Gastrocnemius medialis (tissue), 4 donors: ENCODE data around the gene PTPN4.

Experiments used
- CTCF ChIP-seq, 5 experiments: fragments of 450-650 bp in 3 of 5; fragments of 200-600 bp in 2 of 5; sonication (generic) in 2 of 5; IDR thresholded peaks in 4 of 5; conservative IDR thresholded peaks in 1 of 5; 1 replicate in 4 of 5; 2 replicates in 1 of 5; pipeline ENCODE4 v1.5.1; 2016 to 2019; ENCODE audit warnings: antibody characterized with exemption in 5 of 5, mild to moderate bottlenecking in 3 of 5, moderate library complexity in 3 of 5
- POLR2A ChIP-seq, 2 donors: fragments of 450-650 bp; IDR thresholded peaks; one replicate each; pipeline ENCODE4 v1.6.1; 2017; ENCODE audit warnings: antibody characterized with exemption in 2 of 2, mild to moderate bottlenecking in 2 of 2, moderate library complexity in 2 of 2

GRCh38 chr2:119814216-119814615 is 54.5 kb downstream of the PTPN4 start:
- no peak for TF ChIP-seq CTCF (IDR thresholded peaks at IDR 0.05 in 4 of 5, conservative IDR thresholded peaks at IDR 0.05 in 1 of 5)
- no peak for TF ChIP-seq POLR2A (IDR thresholded peaks at IDR 0.05)
